ENCODE results near the gene ITPK1.

The ITPK1 gene

GRCh38 chr14:93040443-93040842 lies 75.3 kb downstream of the ITPK1 start:
- no peak for DNase-seq

GRCh38 chr14:93039649-93040315 lies 75.9 kb downstream of the ITPK1 start:
- no peak for DNase-seq

GRCh38 chr14:93037351-93037750 lies 78.4 kb downstream of the ITPK1 start:
- DNase-seq, result peak; percentile 12

DNA sequence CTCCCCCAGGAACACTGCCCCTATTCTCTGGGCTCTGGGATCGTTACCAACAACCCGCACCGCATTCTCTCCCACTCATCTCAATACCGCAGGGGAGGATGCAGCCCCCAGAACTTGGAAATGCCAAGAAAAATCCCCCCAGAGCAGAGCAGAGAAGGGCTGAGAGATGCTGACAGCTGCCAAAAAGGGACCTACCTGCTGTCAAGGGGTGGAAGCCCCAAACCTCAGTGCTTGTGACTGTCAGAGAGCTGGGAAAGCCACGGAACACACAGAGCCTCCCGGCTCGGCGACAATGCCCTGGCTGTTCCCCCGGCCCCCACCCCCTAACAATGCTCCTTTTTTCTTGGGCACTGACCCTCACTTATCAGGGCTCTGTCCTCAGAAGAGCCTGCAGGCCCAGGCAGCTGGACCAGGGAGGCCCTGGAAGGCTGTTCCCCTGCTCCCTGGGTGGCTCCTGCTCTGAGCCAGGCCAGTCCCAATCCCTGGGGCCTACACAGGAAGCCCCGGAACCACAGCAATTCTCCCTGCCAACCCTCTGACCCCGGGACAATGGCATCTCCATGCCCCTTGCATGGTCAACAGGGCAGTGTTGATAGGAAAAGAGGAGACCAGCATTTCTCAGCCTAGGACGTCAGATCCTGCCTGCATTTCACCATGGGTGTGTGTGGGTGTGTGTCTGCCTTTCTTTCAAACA lies 78.9 kb downstream of the ITPK1 start:
- DNase-seq, result no peak

DNA sequence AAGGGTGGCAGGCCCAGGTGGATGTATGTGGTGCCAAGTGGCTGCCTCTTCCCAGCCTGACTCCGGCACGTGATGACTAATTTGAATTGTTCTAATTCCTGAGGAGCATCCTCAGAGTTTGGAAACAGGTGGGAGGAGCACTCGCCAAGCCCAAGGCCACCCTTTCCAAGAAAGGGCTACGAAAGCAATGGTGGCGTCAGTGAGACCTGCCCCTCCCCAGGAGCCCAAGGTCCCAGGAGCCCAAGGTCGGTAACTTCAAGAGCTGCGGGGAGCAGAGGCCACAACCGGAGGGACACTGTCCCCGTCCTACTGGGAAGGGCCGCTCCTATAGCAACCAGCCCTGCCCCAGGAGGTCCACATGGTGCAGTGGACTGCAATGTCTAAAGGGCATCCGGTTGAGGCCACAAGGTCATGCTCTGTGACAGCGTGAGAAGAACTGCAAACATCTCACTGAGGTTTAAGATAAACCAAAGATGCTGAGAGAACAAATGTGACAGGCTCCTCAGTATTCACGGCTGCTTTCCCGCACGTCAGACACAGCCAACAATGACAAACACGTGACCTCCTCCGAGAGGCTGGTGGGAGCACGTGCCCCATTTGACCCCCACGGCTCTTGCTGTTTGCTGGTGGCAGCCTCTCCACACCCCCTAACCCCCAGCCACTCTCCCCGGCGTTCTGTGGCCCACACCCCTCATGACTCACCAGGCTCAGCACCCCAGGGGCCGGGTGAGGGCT lies 79.6 kb downstream of the ITPK1 start:
- no peak for DNase-seq

DNA sequence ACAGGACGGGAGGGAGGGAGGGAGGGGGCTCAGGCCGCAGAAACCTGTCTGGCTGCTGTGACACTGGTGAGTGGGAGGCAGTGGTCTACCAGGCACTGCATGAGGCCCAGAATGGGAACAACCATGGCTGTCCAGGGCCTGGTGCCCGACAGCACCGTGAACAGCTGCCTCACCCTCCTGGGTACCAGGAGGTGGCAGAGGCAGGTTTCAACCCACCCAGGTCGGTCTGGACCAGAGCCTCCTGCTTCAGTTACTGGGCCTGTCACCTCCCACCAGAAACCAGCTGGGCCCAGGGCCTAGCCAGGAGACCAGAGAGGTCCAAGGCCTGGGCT lies 80.2 kb downstream of the ITPK1 start:
- no peak for DNase-seq

- DNase-seq, result no peak
Measured at GRCh38 chr14:93034671-93034994, 81.1 kb downstream of the ITPK1 start.

DNA sequence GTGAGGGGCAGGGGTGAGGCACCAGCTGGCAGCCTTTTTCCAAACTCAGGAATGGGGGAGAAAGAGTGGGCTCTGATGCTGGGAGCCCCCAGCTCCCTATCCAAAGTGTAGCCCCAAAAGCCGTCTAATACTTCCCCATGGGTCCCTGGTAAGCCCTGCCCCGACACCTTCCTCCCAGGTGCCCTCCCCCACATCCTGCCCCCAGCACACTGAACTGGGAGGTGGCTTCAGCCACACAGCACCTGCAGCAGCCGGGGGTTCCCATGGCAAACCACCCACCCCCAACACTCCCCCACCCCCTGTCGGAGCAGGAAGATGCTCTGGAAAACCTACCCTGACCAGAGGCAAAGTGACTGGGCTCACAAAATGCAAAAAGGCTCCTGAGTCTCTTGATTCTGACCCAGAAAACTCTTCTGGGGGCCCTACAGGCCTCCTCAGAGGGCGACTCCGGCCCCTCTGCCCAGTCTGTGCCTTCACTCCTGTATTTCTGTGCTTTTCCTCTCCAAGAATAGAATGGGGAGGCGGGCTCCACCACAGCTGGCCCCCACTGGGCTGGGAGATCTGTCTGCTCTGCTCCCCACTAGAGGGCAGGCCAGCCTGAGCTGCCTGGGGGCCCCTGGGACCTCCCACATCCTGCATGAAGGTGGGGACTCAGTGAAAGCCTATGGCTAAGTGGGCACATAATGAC lies 81.6 kb downstream of the ITPK1 start:
- DNase-seq, result no peak

GRCh38 chr14:93033084-93033982 lies 82.4 kb downstream of the ITPK1 start:
- DNase-seq, result peak; percentile 20

GRCh38 chr14:93032421-93032936 lies 83.2 kb downstream of the ITPK1 start:
- DNase-seq, result no peak

DNA sequence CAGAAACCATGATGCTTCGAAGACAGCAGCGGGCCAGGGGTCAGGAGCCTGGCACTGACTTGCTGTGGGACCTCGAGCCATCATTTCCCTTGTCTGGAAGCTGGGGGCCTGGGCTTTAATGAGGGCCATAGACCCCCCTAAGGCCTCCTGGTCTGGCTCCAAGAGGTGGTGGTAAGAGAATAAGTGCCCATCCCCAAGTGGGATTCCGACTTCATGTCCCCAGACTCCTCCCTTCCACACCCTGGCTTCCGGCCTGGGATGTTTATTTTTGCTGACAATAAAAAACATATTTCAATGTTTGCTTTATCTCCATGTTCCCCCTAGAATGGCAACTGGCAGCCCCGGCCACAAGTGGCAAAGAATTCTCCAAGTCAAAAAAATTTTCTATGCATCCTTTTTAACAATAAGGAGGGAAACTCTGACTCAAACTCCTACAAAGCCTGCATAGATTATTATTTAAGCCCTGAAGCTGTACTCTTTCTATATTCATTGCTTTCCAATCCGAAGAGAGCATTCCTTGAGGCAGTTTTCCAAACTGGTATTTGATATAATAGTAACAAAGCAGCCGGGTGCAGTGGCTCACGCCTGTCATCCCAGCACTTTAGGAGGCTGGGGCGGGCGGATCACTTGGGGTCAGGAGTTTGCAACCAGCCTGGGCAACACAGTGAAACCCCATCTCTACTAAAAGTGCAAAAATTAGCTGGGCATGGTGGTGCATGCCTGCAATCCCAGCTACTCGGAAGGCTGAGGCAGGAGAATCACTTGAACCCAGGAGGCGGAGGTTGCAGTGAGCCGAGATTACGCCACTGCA lies 84.0 kb downstream of the ITPK1 start:
- no peak for DNase-seq

DNA sequence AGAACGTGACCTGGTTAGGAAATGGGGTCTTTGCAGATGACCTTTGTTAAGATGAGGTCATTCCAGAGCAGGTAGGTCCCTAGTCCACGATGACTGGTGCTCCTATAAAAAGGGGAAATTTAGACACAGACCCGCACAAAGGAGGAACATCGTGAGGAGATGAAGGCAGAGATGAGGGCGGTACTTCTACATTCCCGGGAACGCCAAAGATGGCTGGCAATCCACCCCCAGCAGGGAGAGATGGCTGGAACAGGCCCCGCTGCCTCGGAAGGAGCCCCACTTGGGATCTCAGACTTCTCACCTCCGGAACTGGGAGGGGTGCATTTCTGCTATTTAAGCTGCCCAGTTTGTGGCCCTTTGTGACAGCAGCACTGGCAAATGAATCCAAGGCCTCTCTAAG lies 85.0 kb downstream of the ITPK1 start:
- DNase-seq, result no peak

DNA sequence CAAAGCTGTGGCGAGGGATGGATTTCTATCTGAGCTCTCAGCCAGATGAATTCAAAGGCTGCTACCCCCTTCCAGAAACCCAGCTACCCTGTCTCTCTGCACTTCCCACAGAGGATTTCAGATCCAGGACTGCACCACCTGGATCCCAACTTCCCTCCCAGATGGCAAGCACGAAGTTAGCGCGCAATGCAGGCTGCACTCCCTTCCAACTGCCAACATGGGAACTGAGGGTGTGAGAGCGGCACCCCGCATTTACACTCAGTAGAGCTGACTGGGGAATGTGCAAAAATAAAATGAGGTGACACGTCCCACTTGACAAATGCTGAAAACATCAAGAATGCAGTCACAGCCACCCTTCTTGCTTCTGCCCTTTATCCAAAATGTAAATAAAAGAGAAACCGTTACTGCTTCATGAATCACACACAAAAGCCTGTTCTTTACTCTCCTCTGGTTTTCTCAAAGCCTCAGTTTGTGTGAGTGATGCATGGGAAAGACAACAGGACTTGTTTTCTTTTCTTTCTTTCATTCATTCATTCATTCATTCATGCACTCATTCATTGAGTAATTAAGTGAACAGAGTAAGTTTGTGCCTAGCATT lies 85.7 kb downstream of the ITPK1 start:
- DNase-seq, result no peak

DNA sequence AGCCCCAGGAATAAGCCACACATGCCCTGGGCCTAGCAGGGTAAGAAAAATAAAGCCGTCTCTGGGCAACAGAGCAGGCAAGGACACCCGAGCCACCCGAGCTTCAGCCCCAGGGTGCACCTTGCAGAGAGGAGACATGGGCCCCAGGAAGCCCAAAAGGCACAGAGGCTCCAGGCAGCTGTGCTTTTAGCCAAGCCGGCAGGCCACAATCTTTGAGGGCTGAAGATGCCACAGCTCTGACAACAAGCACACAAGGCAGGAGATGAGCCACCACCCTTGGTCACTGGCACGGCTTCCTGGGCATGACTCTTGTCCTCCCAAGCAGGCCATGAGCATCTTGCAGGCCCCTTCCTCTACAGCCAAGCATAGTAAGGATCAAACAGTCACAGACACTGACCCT lies 86.3 kb downstream of the ITPK1 start:
- DNase-seq, result no peak

DNA sequence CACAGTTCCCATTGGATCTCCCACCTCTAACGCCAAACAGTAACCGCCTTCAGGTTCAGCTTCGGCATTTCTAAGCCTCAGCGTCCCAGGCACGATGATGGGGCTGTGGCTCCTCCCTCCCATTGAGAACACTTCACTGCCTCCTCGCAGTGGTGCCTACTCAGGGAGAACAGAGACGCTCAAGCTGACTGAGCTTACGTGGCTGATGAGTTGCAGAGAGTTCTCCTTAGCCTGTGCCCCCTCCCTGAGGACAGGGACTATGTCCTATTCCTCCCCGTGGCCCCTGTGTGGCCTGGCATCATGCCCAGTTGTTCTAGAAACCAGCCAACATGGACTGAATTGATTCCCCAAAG lies 87.0 kb downstream of the ITPK1 start:
- DNase-seq, result no peak

GRCh38 chr14:93027810-93028723 lies 87.7 kb downstream of the ITPK1 start:
- DNase-seq, result no peak

DNA sequence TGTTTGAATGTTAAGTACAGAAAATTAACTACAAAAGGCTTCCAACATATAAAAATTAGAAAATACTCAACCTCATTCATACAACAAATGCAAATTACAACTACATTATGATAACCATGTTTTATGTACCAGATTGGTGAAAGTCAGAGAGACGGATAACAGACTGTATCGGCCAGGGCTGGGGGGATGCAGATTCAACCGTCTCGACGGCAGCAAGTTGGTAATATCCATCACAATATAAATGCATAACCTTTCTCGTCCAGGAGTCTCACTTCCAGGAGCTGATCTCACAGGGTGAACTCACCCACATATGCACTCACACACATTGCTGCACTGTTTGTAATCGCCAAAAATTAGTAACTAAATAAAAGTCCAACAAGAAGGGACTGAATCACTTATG lies 89.4 kb downstream of the ITPK1 start:
- no peak for DNase-seq

DNA sequence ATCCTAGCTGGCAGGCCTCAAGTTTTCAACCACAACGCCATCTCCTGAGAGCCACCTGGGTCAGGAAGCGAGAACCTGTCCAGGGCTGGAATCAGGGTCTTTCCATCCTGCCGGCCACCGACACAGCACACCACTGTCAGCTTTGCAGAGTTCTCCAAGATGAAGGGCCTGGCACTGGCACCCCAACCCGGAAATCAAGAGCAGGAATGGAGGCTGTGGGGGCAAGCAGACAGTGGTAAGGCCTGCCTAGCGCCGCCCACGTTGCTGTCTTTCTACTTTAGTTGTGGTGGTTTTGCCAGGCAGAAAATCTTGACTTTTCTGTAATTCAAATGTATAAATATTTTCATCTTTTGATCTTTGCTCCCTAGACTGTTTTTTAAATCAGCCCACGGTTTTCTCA lies 90.7 kb downstream of the ITPK1 start:
- no peak for DNase-seq

DNA sequence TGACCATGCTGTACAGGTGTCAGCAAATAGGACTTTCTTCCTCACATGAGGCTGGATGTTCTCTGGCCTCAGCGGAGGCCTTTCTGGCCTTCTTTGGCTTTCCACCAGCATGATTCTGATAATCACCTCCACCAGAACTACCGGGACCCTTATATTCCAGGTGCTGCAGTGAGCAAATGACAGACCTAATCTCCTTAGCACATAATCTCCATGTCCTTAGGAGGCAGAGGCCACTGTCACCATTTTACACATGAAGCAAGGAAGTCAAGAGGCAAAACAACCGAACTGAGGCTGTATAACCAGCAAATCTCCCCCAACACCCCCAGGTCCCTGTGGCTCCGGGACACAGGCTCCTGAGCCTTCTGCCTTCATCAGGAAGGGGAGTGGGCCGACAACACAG lies 91.2 kb downstream of the ITPK1 start:
- no peak for DNase-seq

- DNase-seq, result no peak
Measured at GRCh38 chr14:93023802-93024434, 91.8 kb downstream of the ITPK1 start.

All from NCI-H146 (cell line).